Measurements from ENCODE around the gene GAS2.
A peak's percentile ranks its signal among the peaks of the same experiment; 100 is the strongest.
"Not testable (repeated sequence)": the region's sequence is repeated elsewhere in the genome, so short reads cannot be mapped to it uniquely, and the experiment has no call there.

GAS2 gene

GRCh38 chr11:22666325-22666687 is at the start of gene GAS2:
Gene GAS2 (plus strand): TSS chr11:22666611. CDS start chr11:22674870, 8,259 bp downstream.
- no peak for DNase-seq

- DNase-seq: no peak
Measured at GRCh38 chr11:22617868-22618267, 48.5 kb upstream of the GAS2 start.

GRCh38 chr11:22624742-22625447 is 41.5 kb upstream of the GAS2 start:
- peak; percentile 47 to 55 for DNase-seq

- peak; percentile 96 to 97 for DNase-seq
Measured at GRCh38 chr11:22625448-22626287, 40.7 kb upstream of the GAS2 start, which contains the start of gene FANCF. Gene FANCF (minus strand): TSS chr11:22625823. CDS start chr11:22625810, 13 bp downstream.

- peak; percentile 10 to 33 for DNase-seq
Measured at GRCh38 chr11:22626573-22627239, 39.7 kb upstream of the GAS2 start.

GRCh38 chr11:22627421-22627820 is 39.0 kb upstream of the GAS2 start:
- no peak for DNase-seq

GRCh38 chr11:22633354-22633902 is 33.0 kb upstream of the GAS2 start:
- DNase-seq: no peak

GRCh38 chr11:22634897-22635629 is 31.3 kb upstream of the GAS2 start:
- no peak for DNase-seq

GRCh38 chr11:22635689-22636088 is 30.7 kb upstream of the GAS2 start:
- DNase-seq: no peak

- DNase-seq: no peak
Measured at GRCh38 chr11:22640862-22641261, 25.5 kb upstream of the GAS2 start.

- DNase-seq: no peak
Measured at GRCh38 chr11:22641559-22641958, 24.9 kb upstream of the GAS2 start.

GRCh38 chr11:22652346-22652745 is 14.1 kb upstream of the GAS2 start:
- DNase-seq: not testable (repeated sequence)

- peak; percentile 69 to 77 for DNase-seq
Measured at GRCh38 chr11:22656130-22656529, 10.3 kb upstream of the GAS2 start.

GRCh38 chr11:22657101-22657694 is 9.2 kb upstream of the GAS2 start:
- peak in 1 of 2 experiments; percentile 15 for DNase-seq

- no peak for DNase-seq
Measured at GRCh38 chr11:22659783-22660182, 6.6 kb upstream of the GAS2 start.

GRCh38 chr11:22666688-22667439 is 453 bp downstream of the GAS2 start:
- DNase-seq: no peak

- DNase-seq: no peak
Measured at GRCh38 chr11:22668005-22668796, 1.8 kb downstream of the GAS2 start.

- DNase-seq: no peak
Measured at GRCh38 chr11:22669368-22669767, 3.0 kb downstream of the GAS2 start.

- peak; percentile 57 to 59 for DNase-seq
Measured at GRCh38 chr11:22670830-22671229, 4.4 kb downstream of the GAS2 start.

GRCh38 chr11:22671751-22672150 is 5.3 kb downstream of the GAS2 start:
- no peak for DNase-seq

Measured in AML-193 (cell line).